GM12892 (cell line): Measurements from ENCODE around the gene DYNC1H1.

ENCODE experiments used
- DNase-seq: peaks from one replicate; pipeline ENCODE4 v3.0.0; 2011; ENCODE audit not compliant: insufficient read length
- FAIRE-seq: peaks from 2 replicates; lab custom pipeline; 2011; peaks lifted over from hg19 to GRCh38; lab: Jason Lieb, UNC
- POLR2A ChIP-seq: IDR thresholded peaks from 2 replicates; pipeline ENCODE4 v1.6.1; 2011; ENCODE audit warnings: low read depth, low read length, control low read depth
- POLR2AphosphoS5 ChIP-seq: IDR thresholded peaks from 2 replicates; pipeline ENCODE4 v1.6.1; 2011; ENCODE audit warnings: low read depth, low read length, control low read depth
- TAF1 ChIP-seq: IDR thresholded peaks from 2 replicates; pipeline ENCODE4 v1.6.1; 2011; ENCODE audit warnings: low read depth, mild to moderate bottlenecking, control low read depth, low read length, borderline replicate concordance

Gene DYNC1H1

GRCh38 chr14:102034301-102034700 lies 69.9 kb downstream of the DYNC1H1 start:
- FAIRE-seq (no peak), DNase-seq (no peak)
- TF ChIP-seq POLR2A, result no peak
- no peak for TF ChIP-seq TAF1
- no peak for TF ChIP-seq POLR2AphosphoS5

GRCh38 chr14:102035914-102036313 lies 71.5 kb downstream of the DYNC1H1 start:
- TF ChIP-seq POLR2A, result no peak
- TF ChIP-seq POLR2AphosphoS5, result no peak
- TF ChIP-seq TAF1, result no peak
- FAIRE-seq (no peak), DNase-seq (no peak)

- no peak for TF ChIP-seq TAF1
- no peak for TF ChIP-seq POLR2A
- no peak for TF ChIP-seq POLR2AphosphoS5
- no peak for DNase-seq
- no peak for FAIRE-seq
Observed at GRCh38 chr14:102037686-102038085, 73.3 kb downstream of the DYNC1H1 start.

GRCh38 chr14:102039157-102039556 lies 74.8 kb downstream of the DYNC1H1 start:
- TF ChIP-seq TAF1 (no peak), POLR2AphosphoS5 (no peak), POLR2A (no peak)
- no peak for FAIRE-seq
- DNase-seq, result no peak

GRCh38 chr14:102040153-102040552 lies 75.8 kb downstream of the DYNC1H1 start:
- FAIRE-seq (no peak), DNase-seq (no peak)
- no peak for TF ChIP-seq POLR2A
- no peak for TF ChIP-seq POLR2AphosphoS5
- no peak for TF ChIP-seq TAF1

GRCh38 chr14:102042699-102043098 lies 78.3 kb downstream of the DYNC1H1 start:
- DNase-seq, result no peak
- FAIRE-seq, result no peak
- no peak for TF ChIP-seq POLR2A
- TF ChIP-seq POLR2AphosphoS5, result no peak
- TF ChIP-seq TAF1, result no peak

GRCh38 chr14:102043251-102044025 lies 79.1 kb downstream of the DYNC1H1 start:
- FAIRE-seq (no peak), DNase-seq (no peak)
- no peak for TF ChIP-seq POLR2A
- TF ChIP-seq TAF1, result no peak
- no peak for TF ChIP-seq POLR2AphosphoS5

- no peak for TF ChIP-seq POLR2A
- DNase-seq (no peak), FAIRE-seq (no peak)
Observed at GRCh38 chr14:102044566-102044965, 80.2 kb downstream of the DYNC1H1 start.

GRCh38 chr14:102046337-102047278 lies 82.2 kb downstream of the DYNC1H1 start:
- no peak for DNase-seq
- no peak for FAIRE-seq
- TF ChIP-seq TAF1 (no peak), POLR2A (no peak), POLR2AphosphoS5 (no peak)

GRCh38 chr14:102047808-102048540 lies 83.6 kb downstream of the DYNC1H1 start:
- TF ChIP-seq POLR2AphosphoS5 (no peak), POLR2A (no peak), TAF1 (no peak)
- no peak for FAIRE-seq

GRCh38 chr14:102049258-102050025 lies 85.1 kb downstream of the DYNC1H1 start:
- FAIRE-seq, result no peak
- no peak for DNase-seq
- TF ChIP-seq TAF1 (no peak), POLR2A (no peak), POLR2AphosphoS5 (no peak)

More at GRCh38 chr14:102047808-102048540, 83.6 kb downstream of the DYNC1H1 start:
- no peak for DNase-seq

- TF ChIP-seq POLR2A, result no peak
- no peak for TF ChIP-seq TAF1
- no peak for DNase-seq
- no peak for FAIRE-seq
Observed at GRCh38 chr14:102050026-102050405, 85.6 kb downstream of the DYNC1H1 start.
